Stimulated activated CD4-positive, alpha-beta T cell treated with anti-CD3 and anti-CD28 coated beads, TNF-alpha, amount 100 ng/mL, for 4 hours (primary cell): ENCODE measurements around the gene CYSLTR2.
"Not testable (repeated sequence)": the region's sequence is repeated elsewhere in the genome, so short reads cannot be mapped to it uniquely, and the experiment has no call there.

Experiments used
- DNase-seq, 3 experiments: peaks; one replicate each; pipeline ENCODE4 v3.0.0-alpha.2; 2020; ENCODE audit warnings: low read depth in 3 of 3

Gene CYSLTR2

GRCh38 chr13:48644951-48645350 is 8.8 kb upstream of the CYSLTR2 start:
- no peak for DNase-seq

GRCh38 chr13:48645845-48646244 is 7.9 kb upstream of the CYSLTR2 start:
- DNase-seq = no peak

GRCh38 chr13:48646791-48647190 is 6.9 kb upstream of the CYSLTR2 start:
- DNase-seq = no peak

GRCh38 chr13:48647625-48648024 is 6.1 kb upstream of the CYSLTR2 start:
- DNase-seq = no peak

- no peak for DNase-seq
Measured at GRCh38 chr13:48648446-48648845, 5.3 kb upstream of the CYSLTR2 start.

GRCh38 chr13:48652851-48653471 is 768 bp upstream of the CYSLTR2 start:
- DNase-seq = no peak

GRCh38 chr13:48654511-48654910 is 782 bp downstream of the CYSLTR2 start:
- no peak for DNase-seq

GRCh38 chr13:48655291-48655690 is 1.6 kb downstream of the CYSLTR2 start:
- no peak for DNase-seq

GRCh38 chr13:48656608-48657007 is 2.9 kb downstream of the CYSLTR2 start:
- DNase-seq = no peak

- DNase-seq = no peak
Measured at GRCh38 chr13:48660361-48661076, 6.8 kb downstream of the CYSLTR2 start.

GRCh38 chr13:48661107-48661506 is 7.4 kb downstream of the CYSLTR2 start:
- DNase-seq = no peak

- no peak for DNase-seq
Measured at GRCh38 chr13:48662226-48662625, 8.5 kb downstream of the CYSLTR2 start.

- no peak for DNase-seq
Measured at GRCh38 chr13:48667136-48667535, 13.4 kb downstream of the CYSLTR2 start.

- DNase-seq = not testable (repeated sequence)
Measured at GRCh38 chr13:48671421-48671820, 17.7 kb downstream of the CYSLTR2 start.

- DNase-seq = no peak
Measured at GRCh38 chr13:48675247-48675646, 21.5 kb downstream of the CYSLTR2 start.

- no peak for DNase-seq
Measured at GRCh38 chr13:48678316-48678715, 24.6 kb downstream of the CYSLTR2 start.

GRCh38 chr13:48679941-48680680 is 26.4 kb downstream of the CYSLTR2 start:
- DNase-seq = no peak

GRCh38 chr13:48680756-48681392 is 27.1 kb downstream of the CYSLTR2 start:
- no peak for DNase-seq

- no peak for DNase-seq
Measured at GRCh38 chr13:48681905-48682304, 28.2 kb downstream of the CYSLTR2 start.

- DNase-seq = no peak
Measured at GRCh38 chr13:48682436-48682835, 28.7 kb downstream of the CYSLTR2 start.

- no peak for DNase-seq
Measured at GRCh38 chr13:48686636-48687210, 33.0 kb downstream of the CYSLTR2 start.

- no peak for DNase-seq
Measured at GRCh38 chr13:48687249-48687648, 33.5 kb downstream of the CYSLTR2 start.
